ENCODE results near the gene FOS. TPM values are rescaled to one million over a fixed set of nuclear protein-coding genes. Genes with fewer than 3 reads are reported as not detected.
A peak's percentile ranks its signal among the peaks of the same experiment; 100 is the strongest.

The FOS gene
- total and polyA plus RNA-seq, 4 donors = 63.7 to 879 (median 131) TPM

GRCh38 chr14:75254381-75254822 lies 24.2 kb upstream of the FOS start:
- Histone ChIP-seq H3K27me3 (ENCODE audit: control insufficient read depth in 3 of 3, insufficient read depth in 3 of 3, low read length in 2 of 3) (no peaks in the 10 kb centered on the region), H3K27ac (ENCODE audit: low read depth in 1 of 2, low read length in 1 of 2) (no peak overlapping the region), H3K9me3 (ENCODE audit: control insufficient read depth in 4 of 4, insufficient read depth in 3 of 4, low read length in 3 of 4) (no peaks in the 10 kb centered on the region), H3K4me3 (no peak overlapping the region), H3K4me1 (ENCODE audit: control insufficient read depth in 5 of 5, insufficient read depth in 5 of 5, low read length in 5 of 5) (peaks cover 0 to 22% (median 6%) of the 10 kb centered on the region in 5 donors), H3K9ac (ENCODE audit: insufficient read depth in 1 of 2, low read length in 2 of 2) (no peak overlapping the region), H3K36me3 (ENCODE audit: control insufficient read depth in 4 of 4, insufficient read depth in 4 of 4, low read length in 4 of 4) (no peaks in the 10 kb centered on the region)
- DNase-seq (peak in 1 of 3 donors; percentile 33), ATAC-seq (ENCODE audit: insufficient read depth, low FRiP score) (no peak)
- 53 to 83% methylated on average over 6 of the region's 6 CpGs for WGBS, 2 donors
- no peak for TF ChIP-seq CTCF (IDR thresholded peaks at IDR 0.05; ENCODE audit: control extremely low read depth, extremely low read depth)

GRCh38 chr14:75254901-75255584 lies 23.6 kb upstream of the FOS start:
- no peak overlapping the region for H3K27ac ChIP-seq (ENCODE audit: low read depth in 1 of 2, low read length in 1 of 2)
- peaks cover 5 to 24% (median 11%) of the 10 kb centered on the region in 5 donors for H3K4me1 ChIP-seq (ENCODE audit: control insufficient read depth in 5 of 5, insufficient read depth in 5 of 5, low read length in 5 of 5)
- WGBS, 2 donors = 54 to 69% methylated on average over 7 of the region's 7 CpGs
- H3K36me3 ChIP-seq (ENCODE audit: control insufficient read depth in 4 of 4, insufficient read depth in 4 of 4, low read length in 4 of 4) = no peaks in the 10 kb centered on the region
- H3K4me3 ChIP-seq = no peak overlapping the region
- no peaks in the 10 kb centered on the region for H3K27me3 ChIP-seq (ENCODE audit: control insufficient read depth in 3 of 3, insufficient read depth in 3 of 3, low read length in 2 of 3)
- TF ChIP-seq CTCF (IDR thresholded peaks at IDR 0.05; ENCODE audit: control extremely low read depth, extremely low read depth) = no peak
- no peak overlapping the region for H3K9ac ChIP-seq (ENCODE audit: insufficient read depth in 1 of 2, low read length in 2 of 2)
- DNase-seq = peak in 1 of 3 donors; percentile 46
- ATAC-seq (ENCODE audit: insufficient read depth, low FRiP score) = no peak
- no peaks in the 10 kb centered on the region for H3K9me3 ChIP-seq (ENCODE audit: control insufficient read depth in 4 of 4, insufficient read depth in 3 of 4, low read length in 3 of 4)

- peaks cover 4 to 27% (median 11%) of the 10 kb centered on the region in 5 donors for H3K4me1 ChIP-seq (ENCODE audit: control insufficient read depth in 5 of 5, insufficient read depth in 5 of 5, low read length in 5 of 5)
- H3K9me3 ChIP-seq (ENCODE audit: control insufficient read depth in 4 of 4, insufficient read depth in 3 of 4, low read length in 3 of 4) = no peaks in the 10 kb centered on the region
- H3K36me3 ChIP-seq (ENCODE audit: control insufficient read depth in 4 of 4, insufficient read depth in 4 of 4, low read length in 4 of 4) = no peaks in the 10 kb centered on the region
- peak overlapping the region; percentile 79 to 99 for H3K27ac ChIP-seq (ENCODE audit: low read depth in 1 of 2, low read length in 1 of 2)
- H3K27me3 ChIP-seq (ENCODE audit: control insufficient read depth in 3 of 3, insufficient read depth in 3 of 3, low read length in 2 of 3) = no peaks in the 10 kb centered on the region
- ATAC-seq (ENCODE audit: insufficient read depth, low FRiP score) (no peak), DNase-seq (peak; percentile 81 to 92 (median 89))
- TF ChIP-seq CTCF (IDR thresholded peaks at IDR 0.05; ENCODE audit: control extremely low read depth, extremely low read depth) = no peak
- 9 to 18% methylated on average over 12 of the region's 12 CpGs for WGBS, 2 donors
- H3K9ac ChIP-seq (ENCODE audit: insufficient read depth in 1 of 2, low read length in 2 of 2) = peak overlapping the region; percentile 88 to 95
- H3K4me3 ChIP-seq = no peak overlapping the region
Observed at GRCh38 chr14:75258079-75258802, 20.4 kb upstream of the FOS start.
